ENCODE results near the gene IFT20. TPM values are rescaled to one million over a fixed set of nuclear protein-coding genes. Genes with fewer than 3 reads are reported as not detected.
A peak's percentile ranks its signal among the peaks of the same experiment; 100 is the strongest.

IFT20 gene
- total and polyA plus RNA-seq, 2 experiments from 2014 or later, result 13.2 to 32.3 TPM

DNA sequence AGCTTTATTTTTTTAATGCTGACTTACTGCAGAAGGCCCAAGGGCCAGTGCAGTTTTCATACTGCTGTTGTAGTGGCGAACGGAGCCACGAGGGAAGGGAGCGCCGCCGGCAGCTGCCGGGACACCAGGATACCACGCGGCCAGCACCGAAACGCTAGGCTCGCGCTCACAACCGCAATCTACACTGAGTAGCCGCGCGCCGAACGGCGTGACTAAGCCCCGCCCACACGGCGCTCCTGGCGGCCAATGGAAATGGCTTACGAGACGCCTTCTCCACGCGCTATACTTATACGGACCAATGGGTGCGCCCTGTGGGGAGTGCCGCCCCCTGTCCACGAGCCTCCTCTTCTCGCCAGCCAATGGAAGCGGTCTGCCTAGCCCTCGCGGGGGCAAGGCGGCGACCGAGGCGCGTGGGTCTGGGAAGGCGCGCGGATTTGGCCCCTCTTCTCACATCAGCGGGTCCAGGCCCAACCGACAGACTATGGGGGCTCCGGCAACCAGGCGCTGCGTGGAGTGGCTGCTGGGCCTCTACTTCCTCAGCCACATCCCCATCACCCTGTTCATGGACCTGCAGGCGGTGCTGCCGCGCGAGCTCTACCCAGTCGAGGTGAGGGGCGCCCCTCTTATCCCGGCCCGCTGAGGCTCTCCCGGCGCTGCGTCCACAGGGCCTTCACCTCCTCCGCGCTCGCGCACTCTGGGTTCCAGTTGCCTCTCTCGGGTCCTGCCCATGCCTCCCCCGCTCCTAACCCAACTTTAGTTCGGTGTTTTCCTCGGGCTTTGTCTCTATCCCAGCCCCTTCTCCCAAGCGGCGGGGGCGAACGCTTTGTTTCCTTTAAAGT is 16.3 kb downstream of the IFT20 start, which contains the start of gene TMEM97:
TSS of gene TMEM97 (plus strand) at position 442 of the 839 bp plus-strand sequence. CDS start at position 482, 40 bp downstream.
- no peaks in the 10 kb centered on the region for H3K27me3 ChIP-seq (ENCODE audit: insufficient read depth)
- peaks cover 29% of the 10 kb centered on the region for H3K36me3 Mint-ChIP-seq (ENCODE audit: low read depth)
- H4K20me1 ChIP-seq (replicated peaks; ENCODE audit: insufficient read depth), result peaks cover 39% of the 10 kb centered on the region
- peak within 1 kb of the TSS; percentile 83 for H3K4me3 Mint-ChIP-seq
- no peaks in the 10 kb centered on the region for H3K36me3 ChIP-seq (ENCODE audit: insufficient read depth)
- TF ChIP-seq NANOG (IDR thresholded peaks at IDR 0.05; ENCODE audit: borderline replicate concordance) (no peak), CREB1 (CRISPR knock-in tag; IDR thresholded peaks at IDR 0.05; ENCODE audit: low read depth) (peak; percentile 59), POLR2AphosphoS5 (IDR thresholded peaks at IDR 0.05; ENCODE audit: low read depth) (peak; percentile 89)
- TF ChIP-seq, protein P1, sequence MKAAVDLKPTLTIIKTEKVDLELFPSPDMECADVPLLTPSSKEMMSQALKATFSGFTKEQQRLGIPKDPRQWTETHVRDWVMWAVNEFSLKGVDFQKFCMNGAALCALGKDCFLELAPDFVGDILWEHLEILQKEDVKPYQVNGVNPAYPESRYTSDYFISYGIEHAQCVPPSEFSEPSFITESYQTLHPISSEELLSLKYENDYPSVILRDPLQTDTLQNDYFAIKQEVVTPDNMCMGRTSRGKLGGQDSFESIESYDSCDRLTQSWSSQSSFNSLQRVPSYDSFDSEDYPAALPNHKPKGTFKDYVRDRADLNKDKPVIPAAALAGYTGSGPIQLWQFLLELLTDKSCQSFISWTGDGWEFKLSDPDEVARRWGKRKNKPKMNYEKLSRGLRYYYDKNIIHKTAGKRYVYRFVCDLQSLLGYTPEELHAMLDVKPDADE (IDR thresholded peaks at IDR 0.05), result no peak
- TF ChIP-seq, protein P2, sequence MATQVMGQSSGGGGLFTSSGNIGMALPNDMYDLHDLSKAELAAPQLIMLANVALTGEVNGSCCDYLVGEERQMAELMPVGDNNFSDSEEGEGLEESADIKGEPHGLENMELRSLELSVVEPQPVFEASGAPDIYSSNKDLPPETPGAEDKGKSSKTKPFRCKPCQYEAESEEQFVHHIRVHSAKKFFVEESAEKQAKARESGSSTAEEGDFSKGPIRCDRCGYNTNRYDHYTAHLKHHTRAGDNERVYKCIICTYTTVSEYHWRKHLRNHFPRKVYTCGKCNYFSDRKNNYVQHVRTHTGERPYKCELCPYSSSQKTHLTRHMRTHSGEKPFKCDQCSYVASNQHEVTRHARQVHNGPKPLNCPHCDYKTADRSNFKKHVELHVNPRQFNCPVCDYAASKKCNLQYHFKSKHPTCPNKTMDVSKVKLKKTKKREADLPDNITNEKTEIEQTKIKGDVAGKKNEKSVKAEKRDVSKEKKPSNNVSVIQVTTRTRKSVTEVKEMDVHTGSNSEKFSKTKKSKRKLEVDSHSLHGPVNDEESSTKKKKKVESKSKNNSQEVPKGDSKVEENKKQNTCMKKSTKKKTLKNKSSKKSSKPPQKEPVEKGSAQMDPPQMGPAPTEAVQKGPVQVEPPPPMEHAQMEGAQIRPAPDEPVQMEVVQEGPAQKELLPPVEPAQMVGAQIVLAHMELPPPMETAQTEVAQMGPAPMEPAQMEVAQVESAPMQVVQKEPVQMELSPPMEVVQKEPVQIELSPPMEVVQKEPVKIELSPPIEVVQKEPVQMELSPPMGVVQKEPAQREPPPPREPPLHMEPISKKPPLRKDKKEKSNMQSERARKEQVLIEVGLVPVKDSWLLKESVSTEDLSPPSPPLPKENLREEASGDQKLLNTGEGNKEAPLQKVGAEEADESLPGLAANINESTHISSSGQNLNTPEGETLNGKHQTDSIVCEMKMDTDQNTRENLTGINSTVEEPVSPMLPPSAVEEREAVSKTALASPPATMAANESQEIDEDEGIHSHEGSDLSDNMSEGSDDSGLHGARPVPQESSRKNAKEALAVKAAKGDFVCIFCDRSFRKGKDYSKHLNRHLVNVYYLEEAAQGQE (IDR thresholded peaks at IDR 0.05; ENCODE audit: unreplicated experiment), result peak; percentile 25
- H2AFZ ChIP-seq, result peak within 1 kb of the TSS; percentile 61
- peak; percentile 90 for ATAC-seq
- H3K9me3 Mint-ChIP-seq, result no peaks in the 10 kb centered on the region; the same call in 2 of the 3 replicates
- H3K4me2 ChIP-seq, result peak within 1 kb of the TSS; percentile 94
- H3F3A ChIP-seq (replicated peaks; ENCODE audit: low read depth), result peaks cover 5% of the 10 kb centered on the region; the same call in 1 of the 2 replicates
- DNase-seq (ENCODE audit: low spot score), result peak; percentile 98
- H3K27ac ChIP-seq (ENCODE audit: low read depth), result peak within 1 kb of the TSS; percentile 70
- H3K79me2 ChIP-seq (replicated peaks; ENCODE audit: insufficient read depth), result peaks cover 49% of the 10 kb centered on the region
- no peaks in the 10 kb centered on the region for H3K9me2 ChIP-seq (ENCODE audit: insufficient read depth)
- peaks cover 43% of the 10 kb centered on the region for H3K4me1 ChIP-seq (ENCODE audit: insufficient read depth)
- peaks cover 47% of the 10 kb centered on the region for H3K4me1 Mint-ChIP-seq
- peaks cover 19% of the 10 kb centered on the region for H3K27me3 Mint-ChIP-seq (ENCODE audit: insufficient read depth, low read depth, poor library complexity)
- peak within 1 kb of the TSS; percentile 80 for H3K4me3 ChIP-seq
- peak within 1 kb of the TSS; percentile 95 for H3K27ac Mint-ChIP-seq

DNA sequence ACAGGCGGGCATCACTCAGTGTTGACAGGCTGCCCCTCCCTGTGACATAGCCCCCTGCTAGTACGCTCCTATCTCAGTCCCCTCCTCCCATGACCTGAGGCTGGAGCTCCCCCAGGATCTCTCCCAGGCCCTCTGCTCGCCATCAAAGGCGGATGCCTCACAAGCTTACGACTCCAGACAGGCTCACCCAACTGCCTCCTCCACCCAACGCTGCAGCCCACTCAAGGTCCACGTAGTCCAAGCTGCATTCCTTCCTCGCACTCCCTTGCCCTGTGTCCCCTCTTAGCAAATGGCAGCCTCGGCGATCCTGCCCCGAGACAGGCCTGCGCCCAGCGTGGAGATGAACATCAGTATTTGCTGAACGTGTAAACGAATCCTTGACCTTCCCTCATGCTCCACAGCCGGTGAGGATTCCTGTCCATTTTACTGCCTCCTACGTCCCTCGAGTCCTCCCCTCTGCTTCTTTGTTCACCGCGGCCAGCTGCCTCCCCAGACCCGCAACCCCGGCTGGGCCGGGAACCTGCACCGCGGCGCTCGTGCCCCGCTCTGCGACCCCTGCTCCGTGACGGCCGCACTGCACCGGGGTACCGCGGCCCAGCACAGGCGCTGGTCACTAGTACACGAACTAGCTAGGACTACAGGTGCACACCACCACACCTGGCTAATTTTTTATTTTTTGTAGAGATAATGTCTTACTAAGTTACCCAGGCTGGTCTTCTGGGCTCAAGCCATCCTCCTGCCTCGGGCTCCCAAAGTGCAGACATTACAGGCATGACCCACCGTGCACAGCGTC is 17.1 kb downstream of the IFT20 start:
- peaks cover 28% of the 10 kb centered on the region for H3K36me3 Mint-ChIP-seq (ENCODE audit: low read depth)
- peaks cover 46% of the 10 kb centered on the region for H3K4me1 Mint-ChIP-seq
- peak overlapping the region; percentile 83 for H3K4me3 Mint-ChIP-seq
- Histone ChIP-seq H2AFZ (peak overlapping the region; percentile 19), H3K27ac (ENCODE audit: low read depth) (no peak overlapping the region), H3K27me3 (ENCODE audit: insufficient read depth) (no peaks in the 10 kb centered on the region), H3F3A (replicated peaks; ENCODE audit: low read depth) (peaks cover 5% of the 10 kb centered on the region; the same call in 1 of the 2 replicates), H4K20me1 (replicated peaks; ENCODE audit: insufficient read depth) (peaks cover 31% of the 10 kb centered on the region), H3K4me2 (peak overlapping the region; percentile 94), H3K9me2 (ENCODE audit: insufficient read depth) (no peaks in the 10 kb centered on the region), H3K79me2 (replicated peaks; ENCODE audit: insufficient read depth) (peaks cover 41% of the 10 kb centered on the region), H3K4me3 (peak overlapping the region; percentile 80), H3K36me3 (ENCODE audit: insufficient read depth) (no peaks in the 10 kb centered on the region), H3K4me1 (ENCODE audit: insufficient read depth) (peaks cover 37% of the 10 kb centered on the region)
- peak overlapping the region; percentile 59 for H3K27ac Mint-ChIP-seq
- no peaks in the 10 kb centered on the region; the same call in 2 of the 3 replicates for H3K9me3 Mint-ChIP-seq
- DNase-seq (ENCODE audit: low spot score) (peak; percentile 50), ATAC-seq (peak; percentile 45)
- peaks cover 19% of the 10 kb centered on the region for H3K27me3 Mint-ChIP-seq (ENCODE audit: insufficient read depth, low read depth, poor library complexity)
- TF ChIP-seq, protein P1 (IDR thresholded peaks at IDR 0.05), result no peak
- TF ChIP-seq EZH2phosphoT487 (IDR thresholded peaks at IDR 0.05; ENCODE audit: unreplicated experiment), result no peak

All from GM23338 (cell line).